ENCODE measurements around the gene VCPKMT. TPM values are rescaled to one million over a fixed set of nuclear protein-coding genes. Genes with fewer than 3 reads are reported as not detected.

The VCPKMT gene
- total RNA-seq, 4 donors from 2014 or later = 3.3 to 13.0 (median 6.1) TPM

DNA sequence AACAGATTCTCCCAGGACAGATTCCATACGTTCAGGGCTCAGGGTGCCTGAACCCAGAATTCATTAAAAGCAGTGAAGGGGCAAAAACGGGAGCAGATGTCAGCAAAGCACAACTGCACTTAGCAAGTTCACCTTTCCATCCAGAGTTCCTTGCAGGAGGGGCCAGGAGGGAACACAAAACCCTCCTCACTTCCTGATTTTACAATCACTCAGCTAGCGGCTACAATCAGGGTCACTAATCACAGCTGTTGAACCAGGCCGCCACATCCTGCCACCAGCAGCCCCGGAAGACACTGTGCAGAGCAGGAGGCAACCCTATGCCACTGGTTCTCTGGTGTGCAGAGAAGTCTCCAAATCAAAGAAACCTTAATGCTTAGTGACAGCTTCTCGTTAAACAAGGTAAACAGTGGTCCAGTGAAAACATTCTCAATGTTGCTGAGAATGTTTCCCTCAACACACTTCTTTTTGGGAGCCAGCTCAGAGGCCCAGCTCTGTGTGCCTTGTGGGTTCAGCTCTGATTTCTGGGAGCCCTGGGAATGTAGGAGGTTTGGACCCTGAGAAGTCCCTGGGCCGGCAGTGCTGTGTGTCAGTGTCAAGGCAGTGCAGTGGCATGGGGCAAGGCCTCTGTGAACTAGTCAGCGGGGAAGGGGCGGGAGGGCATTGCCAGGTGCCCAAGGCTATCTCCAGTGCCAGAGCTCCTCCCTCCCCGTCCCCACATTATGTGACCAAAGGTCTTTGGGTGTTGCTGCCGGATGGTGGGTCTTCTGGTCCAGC lies 54.5 kb downstream of the VCPKMT start:
- WGBS, 2 donors = 56 to 60% methylated on average over 11 of the region's 11 CpGs
- intact Hi-C loops (cut with DNase I; ENCODE audit: low total_unique reads) = no loop called here
- DNase-seq (ENCODE audit: low spot score in 2 of 2) = peak in 1 of 2 donors; percentile 87
- TF ChIP-seq, protein P1, sequence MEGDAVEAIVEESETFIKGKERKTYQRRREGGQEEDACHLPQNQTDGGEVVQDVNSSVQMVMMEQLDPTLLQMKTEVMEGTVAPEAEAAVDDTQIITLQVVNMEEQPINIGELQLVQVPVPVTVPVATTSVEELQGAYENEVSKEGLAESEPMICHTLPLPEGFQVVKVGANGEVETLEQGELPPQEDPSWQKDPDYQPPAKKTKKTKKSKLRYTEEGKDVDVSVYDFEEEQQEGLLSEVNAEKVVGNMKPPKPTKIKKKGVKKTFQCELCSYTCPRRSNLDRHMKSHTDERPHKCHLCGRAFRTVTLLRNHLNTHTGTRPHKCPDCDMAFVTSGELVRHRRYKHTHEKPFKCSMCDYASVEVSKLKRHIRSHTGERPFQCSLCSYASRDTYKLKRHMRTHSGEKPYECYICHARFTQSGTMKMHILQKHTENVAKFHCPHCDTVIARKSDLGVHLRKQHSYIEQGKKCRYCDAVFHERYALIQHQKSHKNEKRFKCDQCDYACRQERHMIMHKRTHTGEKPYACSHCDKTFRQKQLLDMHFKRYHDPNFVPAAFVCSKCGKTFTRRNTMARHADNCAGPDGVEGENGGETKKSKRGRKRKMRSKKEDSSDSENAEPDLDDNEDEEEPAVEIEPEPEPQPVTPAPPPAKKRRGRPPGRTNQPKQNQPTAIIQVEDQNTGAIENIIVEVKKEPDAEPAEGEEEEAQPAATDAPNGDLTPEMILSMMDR (IDR thresholded peaks at IDR 0.05) = no peak
- TF ChIP-seq POLR2A (IDR thresholded peaks at IDR 0.05) = no peak
- H3K4me3 ChIP-seq (ENCODE audit: low read depth, poor library complexity, severe bottlenecking) = no peak overlapping the region

DNA sequence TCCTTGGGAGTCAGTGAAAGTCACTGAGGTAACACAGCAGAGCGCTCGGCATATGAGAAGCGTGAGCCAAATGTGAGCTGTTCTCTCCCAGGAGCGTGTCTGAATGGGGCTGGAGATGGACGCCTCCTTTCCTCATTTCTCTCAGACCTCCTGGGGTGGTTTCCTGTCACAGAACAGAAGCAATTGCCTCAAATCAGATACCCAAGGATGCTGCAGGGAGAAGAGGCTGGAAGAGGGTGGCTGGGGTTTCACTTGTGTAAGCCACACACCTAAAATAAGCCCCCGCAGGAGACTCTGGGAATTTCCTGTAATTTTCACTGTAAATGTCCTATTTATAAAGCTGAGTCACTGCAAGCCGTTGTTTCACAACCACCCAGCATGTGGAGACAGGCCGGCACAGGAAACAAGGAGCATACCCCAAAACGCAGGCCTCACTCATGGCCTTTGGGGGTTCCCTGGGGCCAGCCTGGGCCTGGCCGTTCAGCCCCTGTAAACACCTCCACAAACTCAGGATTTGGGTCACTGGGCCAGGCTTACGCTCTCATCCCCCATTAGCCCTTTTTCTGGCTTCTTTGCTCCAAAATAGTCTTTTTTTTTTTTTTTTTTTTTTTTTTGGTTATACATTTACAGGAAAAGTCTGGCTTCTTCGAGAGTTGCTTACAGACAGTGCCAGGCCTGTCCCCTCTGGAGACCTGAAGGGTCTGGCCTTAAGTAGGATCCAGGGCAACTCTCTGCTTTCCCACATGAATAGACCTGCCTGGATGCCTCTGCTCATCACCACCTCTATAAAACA lies 55.3 kb downstream of the VCPKMT start:
- peak; percentile 76 to 92 for DNase-seq (ENCODE audit: low spot score in 2 of 2)
- H3K4me3 ChIP-seq (ENCODE audit: low read depth, poor library complexity, severe bottlenecking) = no peak overlapping the region
- 11 to 15% methylated on average over 12 of the region's 12 CpGs for WGBS, 2 donors
- no peak for TF ChIP-seq POLR2A (IDR thresholded peaks at IDR 0.05)
- TF ChIP-seq, protein P1 (IDR thresholded peaks at IDR 0.05) = no peak
- intact Hi-C loops (cut with DNase I; ENCODE audit: low total_unique reads) = no loop called here

DNA sequence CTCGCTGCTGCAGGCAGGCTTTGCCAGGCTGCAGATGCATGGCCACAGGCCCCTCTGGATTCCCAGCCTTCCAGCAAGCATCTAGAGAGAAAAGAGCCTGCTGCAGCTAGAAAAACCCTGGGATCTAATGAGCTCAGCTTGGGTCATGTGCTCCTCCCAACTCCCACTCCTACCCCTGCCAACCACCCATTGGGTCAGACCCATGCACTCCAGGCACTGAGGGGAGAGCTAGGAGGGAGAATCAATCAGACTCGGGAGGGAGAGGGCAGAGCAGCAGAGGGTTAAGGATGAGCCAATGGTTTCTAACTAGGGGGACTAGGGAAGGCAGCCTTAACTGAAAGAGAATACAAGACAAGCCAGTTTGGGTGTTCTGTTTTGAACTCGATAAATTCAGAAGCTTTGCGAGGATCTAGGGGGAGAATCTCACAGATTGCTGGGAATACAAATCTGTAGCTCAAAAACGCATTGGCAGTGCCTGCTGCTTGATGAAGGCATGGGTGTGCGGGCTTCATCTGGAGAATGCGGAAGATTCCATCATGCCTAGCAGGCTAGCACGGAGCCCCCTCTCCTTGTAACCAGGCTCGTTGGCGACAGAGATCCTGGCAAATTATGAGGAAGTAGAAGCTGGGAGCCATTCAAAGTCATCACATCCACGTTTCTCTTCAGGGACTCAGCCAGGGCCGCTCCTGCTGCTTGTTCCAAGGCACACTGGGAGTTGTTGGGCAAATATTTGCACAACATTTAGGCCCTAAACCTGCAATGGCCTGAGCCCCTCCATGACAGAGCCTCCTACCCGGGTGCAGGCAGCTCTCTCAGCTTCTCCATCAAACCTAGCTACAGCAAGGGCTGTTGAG lies 56.4 kb downstream of the VCPKMT start:
- WGBS, 2 donors = 83 to 91% methylated on average over 13 of the region's 13 CpGs
- DNase-seq (ENCODE audit: low spot score in 2 of 2) = peak in 1 of 2 donors; percentile 82
- intact Hi-C loops (cut with DNase I; ENCODE audit: low total_unique reads) = no loop called here
- H3K4me3 ChIP-seq (ENCODE audit: low read depth, poor library complexity, severe bottlenecking) = no peak overlapping the region
- no peak for TF ChIP-seq POLR2A (IDR thresholded peaks at IDR 0.05)
- TF ChIP-seq, protein P1 (IDR thresholded peaks at IDR 0.05) = no peak

Other genes with a start within 250 kb of the VCPKMT start
- gene ARF6, start 223.5 kb downstream of the VCPKMT start, total RNA-seq = 100 to 1,000 TPM; 102 to 128 (median 121) TPM
- gene SOS2, start 115.0 kb upstream of the VCPKMT start, total RNA-seq = 10 to 100 TPM; 23.9 to 29.5 (median 26.2) TPM
- 10 to 100 TPM in 3 of 4 donors, 1 to 10 TPM in 1; 8.9 to 18.2 (median 11.6) TPM for gene L2HGDH, start 195.7 kb upstream of the VCPKMT start, total RNA-seq
- gene DMAC2L, start 195.8 kb upstream of the VCPKMT start, total RNA-seq = 10 to 100 TPM in 3 of 4 donors, 1 to 10 TPM in 1; 8.9 to 24.6 (median 15.3) TPM